SK-N-SH (cell line): Measurements from ENCODE around the gene RABGAP1L. TPM values are rescaled to one million over a fixed set of nuclear protein-coding genes. Genes with fewer than 3 reads are reported as not detected.

ENCODE experiments used
- CTCF ChIA-PET: fragments of 300-600, 350-600 bp; formaldehyde crosslinking; extraction: SDS; loops from one replicate; lab custom pipeline; 2021; lab: Yijun Ruan, JAX
- POLR2A ChIA-PET: fragments of 350-600 bp; sonication (Branson Sonifier 250); formaldehyde crosslinking; extraction: SDS; loops from one replicate; lab custom pipeline; 2020; ENCODE audit warnings: antibody characterized with exemption, inconsistent platforms; lab: Yijun Ruan, JAX
- DNase-seq: peaks from one replicate; pipeline ENCODE4 v3.0.0; 2012
- H2AFZ ChIP-seq: fragments of 200-600 bp; sonication (generic); 2 replicates; pipeline ENCODE4 v1.8.1; 2016; ENCODE audit warnings: antibody characterized with exemption, mild to moderate bottlenecking, low read depth
- H3F3A ChIP-seq: fragments of 200-600 bp; sonication (generic); replicated peaks from 2 replicates; pipeline ENCODE3; 2016; ENCODE audit warnings: antibody characterized with exemption, mild to moderate bottlenecking; ENCODE audit not compliant: insufficient read depth
- H3K27ac ChIP-seq, 2 experiments: fragments of 200-500 bp in 1 of 2; fragments of 200-600 bp in 1 of 2; sonication (Bioruptor generic) in 1 of 2; sonication (generic), shearing (Covaris generic) in 1 of 2; 2 replicates each; pipeline versions ENCODE4 v1.5.1 to v1.6.1; 2014 to 2016; ENCODE audit warnings: low read depth in 2 of 2, inconsistent platforms in 1 of 2, low read length in 1 of 2, mild to moderate bottlenecking in 1 of 2, mixed read lengths in 1 of 2
- H3K27me3 ChIP-seq: fragments of 200-600 bp; sonication (generic), shearing (Covaris generic); 2 replicates; pipeline ENCODE4 v1.6.1; 2016; ENCODE audit warnings: mixed run types; ENCODE audit not compliant: insufficient read depth
- H3K36me3 ChIP-seq, 2 experiments: fragments of 200-500 bp in 1 of 2; fragments of 200-600 bp in 1 of 2; sonication (Bioruptor generic) in 1 of 2; sonication (generic) in 1 of 2; replicated peaks in 1 of 2; 2 replicates each; pipeline versions ENCODE3 to v1.5.1; 2014 to 2016; ENCODE audit warnings: low read length in 1 of 2, mild to moderate bottlenecking in 1 of 2; ENCODE audit not compliant: insufficient read depth in 2 of 2, control insufficient read depth in 1 of 2
- H3K4me1 ChIP-seq, 2 experiments: fragments of 200-500 bp in 1 of 2; fragments of 200-600 bp in 1 of 2; sonication (Bioruptor generic) in 1 of 2; sonication (generic), shearing (Covaris generic) in 1 of 2; 2 replicates each; pipeline versions ENCODE4 v1.5.1 to v1.6.1; 2014 to 2016; ENCODE audit warnings: low read depth in 1 of 2, low read length in 1 of 2, mixed run types in 1 of 2; ENCODE audit not compliant: insufficient read depth in 2 of 2, control insufficient read depth in 1 of 2
- H3K4me2 ChIP-seq: fragments of 200-600 bp; sonication (generic), shearing (Covaris generic); 2 replicates; pipeline ENCODE4 v1.6.1; 2017; ENCODE audit warnings: mixed run types
- H3K4me3 ChIP-seq, 2 experiments: fragments of 200-500 bp in 1 of 2; fragments of 200-600 bp in 1 of 2; sonication (Bioruptor generic) in 1 of 2; sonication (generic), shearing (Covaris generic) in 1 of 2; 2 replicates each; pipeline versions ENCODE4 v1.5.1 to v1.8.1; 2014 to 2016; ENCODE audit warnings: low read depth in 2 of 2, inconsistent platforms in 1 of 2, low read length in 1 of 2, mild to moderate bottlenecking in 1 of 2, mixed read lengths in 1 of 2, moderate library complexity in 1 of 2
- H3K79me2 ChIP-seq: fragments of 200-600 bp; sonication (generic); 2 replicates; pipeline ENCODE4 v1.8.1; 2017; ENCODE audit warnings: mild to moderate bottlenecking; ENCODE audit not compliant: insufficient read depth
- H3K9ac ChIP-seq: fragments of 200-600 bp; sonication (generic); 2 replicates; pipeline ENCODE4 v1.6.1; 2017; ENCODE audit warnings: mixed run types
- H3K9me2 ChIP-seq: fragments of 200-600 bp; sonication (generic); 2 replicates; pipeline ENCODE4 v1.6.1; 2017; ENCODE audit warnings: mixed run types
- H3K9me3 ChIP-seq: fragments of 200-600 bp; sonication (generic); 2 replicates; pipeline ENCODE4 v1.6.1; 2017; ENCODE audit warnings: mixed run types, mild to moderate bottlenecking, moderate library complexity
- H4K20me1 ChIP-seq: fragments of 200-600 bp; sonication (generic); 2 replicates; pipeline ENCODE4 v1.6.1; 2017; ENCODE audit warnings: mild to moderate bottlenecking, mixed run types; ENCODE audit not compliant: insufficient read depth
- CHD2 ChIP-seq: fragments of 150-350 bp; IDR thresholded peaks from 2 replicates; pipeline ENCODE4 v1.6.1; 2018; ENCODE audit warnings: low read length; ENCODE audit not compliant: partially characterized antibody
- CTCF ChIP-seq: fragments of 200-600 bp; sonication (generic); IDR thresholded peaks from 2 replicates; pipeline ENCODE4 v1.6.1; 2017; ENCODE audit warnings: antibody characterized with exemption, mild to moderate bottlenecking, moderate library complexity
- ELF1 ChIP-seq: IDR thresholded peaks from 2 replicates; pipeline ENCODE4 v1.4.0; 2012
- EP300 ChIP-seq, 2 experiments: IDR thresholded peaks; 2 replicates each; pipeline versions ENCODE4 v1.4.0 to v1.6.1; 2012; ENCODE audit warnings: borderline replicate concordance in 1 of 2, low read depth in 1 of 2, low read length in 1 of 2
- FOSL2 ChIP-seq: IDR thresholded peaks from 2 replicates; pipeline ENCODE4 v1.4.0; 2012; ENCODE audit warnings: low read depth, mild to moderate bottlenecking, moderate library complexity, borderline replicate concordance
- GABPA ChIP-seq: IDR thresholded peaks from 2 replicates; pipeline ENCODE4 v1.4.0; 2012; ENCODE audit warnings: low read depth, mild to moderate bottlenecking
- IRF3 ChIP-seq: fragments of 150-350 bp; IDR thresholded peaks from 2 replicates; pipeline ENCODE4 v1.6.1; 2016; ENCODE audit warnings: mild to moderate bottlenecking, low read depth, low read length
- JUND ChIP-seq: IDR thresholded peaks from 2 replicates; pipeline ENCODE4 v1.4.0; 2012
- MAX ChIP-seq: IDR thresholded peaks from 2 replicates; pipeline ENCODE4 v1.4.0; 2012; ENCODE audit warnings: low read depth
- NFIC ChIP-seq: IDR thresholded peaks from 2 replicates; pipeline ENCODE4 v1.4.0; 2012; ENCODE audit warnings: borderline replicate concordance
- PBX3 ChIP-seq: IDR thresholded peaks from 2 replicates; pipeline ENCODE4; 2012
- POLR2AphosphoS5 ChIP-seq: IDR thresholded peaks from 2 replicates; pipeline ENCODE4 v1.6.1; 2012; ENCODE audit warnings: low read depth, low read length
- RXRA ChIP-seq: IDR thresholded peaks from 2 replicates; pipeline ENCODE4 v1.4.0; 2012; ENCODE audit warnings: low read depth, mild to moderate bottlenecking, borderline replicate concordance
- SMC3 ChIP-seq: IDR thresholded peaks from 2 replicates; pipeline ENCODE4 v1.6.1; 2012; ENCODE audit warnings: low read depth, low read length, improper control_type of control experiment
- TAF1 ChIP-seq: IDR thresholded peaks from 2 replicates; pipeline ENCODE4 v1.6.1; 2012; ENCODE audit warnings: low read depth, mild to moderate bottlenecking, low read length, moderate library complexity, borderline replicate concordance
- TEAD4 ChIP-seq: IDR thresholded peaks from 2 replicates; pipeline ENCODE4 v1.4.0; 2012; ENCODE audit warnings: mild to moderate bottlenecking, borderline replicate concordance; ENCODE audit not compliant: insufficient read depth
- USF2 ChIP-seq: fragments of 150-350 bp; IDR thresholded peaks from 2 replicates; pipeline ENCODE4 v1.6.1; 2017; ENCODE audit warnings: antibody characterized with exemption, low read length, low read depth, borderline replicate concordance
- YY1 ChIP-seq: IDR thresholded peaks from 2 replicates; pipeline ENCODE4 v1.4.0; 2012; ENCODE audit warnings: low read depth, mild to moderate bottlenecking
- ZBTB33 ChIP-seq: IDR thresholded peaks from 2 replicates; pipeline ENCODE4 v1.4.0; 2012; ENCODE audit warnings: low read depth, borderline replicate concordance
- polyA plus RNA-seq, 3 experiments: library from polyadenylated mRNA; depleted of rRNA; stranded (reverse); fragments of >200 nt; gene quantifications; 2 replicates each; pipeline ENCODE4 v1.2.3, GENCODE V29; 2012

Gene RABGAP1L
- polyA plus RNA-seq, 1 of the 3 experiments (the other 2 are of a cell fraction): 7.2 TPM

- TF ChIP-seq ZBTB33 (no peak), SMC3 (no peak), IRF3 (no peak), NFIC (no peak), USF2 (no peak), TAF1 (no peak), ELF1 (no peak), GABPA (no peak), CHD2 (no peak)
These were observed 216.7 kb downstream of the RABGAP1L start (continued) for GRCh38 chr1:174376030-174376429.

GRCh38 chr1:174391716-174392115, 232.4 kb downstream of the RABGAP1L start:
- H3K9me2 ChIP-seq: no peaks in the 10 kb centered on the region
- no peaks in the 10 kb centered on the region for H3K4me1 ChIP-seq
- H3K9ac ChIP-seq: no peak overlapping the region
- H3K27ac ChIP-seq: no peak overlapping the region
- H3K27me3 ChIP-seq: no peaks in the 10 kb centered on the region
- H3K4me2 ChIP-seq: no peak overlapping the region
- H3K4me3 ChIP-seq: no peak overlapping the region
- no peak for DNase-seq
- no peak overlapping the region for H2AFZ ChIP-seq
- no peaks in the 10 kb centered on the region for H3K79me2 ChIP-seq
- CTCF ChIA-PET: no interaction called here
- no peaks in the 10 kb centered on the region for H3K9me3 ChIP-seq
- POLR2A ChIA-PET: no interaction called here
- TF ChIP-seq RXRA (no peak), CTCF (no peak), JUND (no peak), FOSL2 (no peak), PBX3 (no peak), POLR2AphosphoS5 (no peak), IRF3 (no peak), TEAD4 (no peak), MAX (no peak), EP300 (IDR thresholded peaks at IDR 0.05; ENCODE audit: borderline replicate concordance in 1 of 2, low read depth in 1 of 2, low read length in 1 of 2) (no peak), YY1 (no peak)
- H4K20me1 ChIP-seq: no peaks in the 10 kb centered on the region
- no peaks in the 10 kb centered on the region for H3F3A ChIP-seq
- peaks cover 3 to 7% of the 10 kb centered on the region in 2 experiments for H3K36me3 ChIP-seq
